NCI-H1092 treated with DMSO at 0.1 percent for 48 hours (cell line): ENCODE data around the gene GGN.
"Not testable (repeated sequence)": the region's sequence is repeated elsewhere in the genome, so short reads cannot be mapped to it uniquely, and the experiment has no call there.

Source experiments
- DNase-seq: peaks from one replicate; lab custom pipeline; 2025; lab: John Stamatoyannopoulos, UW

Gene GGN

GRCh38 chr19:38411898-38412297 is 24.1 kb upstream of the GGN start:
- not testable (repeated sequence) for DNase-seq

- DNase-seq = no peak
Observed at GRCh38 chr19:38411041-38411712, 23.3 kb upstream of the GGN start.

GRCh38 chr19:38410407-38410806 is 22.6 kb upstream of the GGN start:
- DNase-seq = not testable (repeated sequence)

GRCh38 chr19:38409631-38410133 is 21.8 kb upstream of the GGN start:
- DNase-seq = no peak

GRCh38 chr19:38405276-38405675 is 17.4 kb upstream of the GGN start:
- DNase-seq = no peak

- DNase-seq = no peak
Observed at GRCh38 chr19:38404858-38405257, 17.0 kb upstream of the GGN start.

GRCh38 chr19:38402967-38403674 is 15.3 kb upstream of the GGN start, which contains the start of gene FAM98C:
Gene FAM98C (plus strand): TSS chr19:38403093. CDS start chr19:38403154, 61 bp downstream.
- peak; percentile 92 for DNase-seq

GRCh38 chr19:38402623-38402966 is 14.8 kb upstream of the GGN start:
- no peak for DNase-seq

GRCh38 chr19:38401148-38401547 is 13.3 kb upstream of the GGN start:
- DNase-seq = no peak

- no peak for DNase-seq
Observed at GRCh38 chr19:38400361-38400760, 12.5 kb upstream of the GGN start.

GRCh38 chr19:38399537-38399936 is 11.7 kb upstream of the GGN start:
- DNase-seq = no peak

- no peak for DNase-seq
Observed at GRCh38 chr19:38399081-38399480, 11.2 kb upstream of the GGN start.

GRCh38 chr19:38395381-38396114 is 7.7 kb upstream of the GGN start:
- DNase-seq = no peak

GRCh38 chr19:38394488-38394887 is 6.7 kb upstream of the GGN start:
- DNase-seq = no peak

- DNase-seq = no peak
Observed at GRCh38 chr19:38392707-38393308, 5.0 kb upstream of the GGN start.

GRCh38 chr19:38391911-38392464 is 4.2 kb upstream of the GGN start:
- no peak for DNase-seq

GRCh38 chr19:38389957-38390924 is 2.4 kb upstream of the GGN start:
- no peak for DNase-seq

- no peak for DNase-seq
Observed at GRCh38 chr19:38389101-38389925, 1.5 kb upstream of the GGN start.

- no peak for DNase-seq
Observed at GRCh38 chr19:38388349-38389100, 691 bp upstream of the GGN start, which contains the start of gene SPRED3. Gene SPRED3 (plus strand): TSS chr19:38388697. CDS start chr19:38390303, 1,606 bp downstream.
